Upper lobe of left lung (tissue), 6 donors: Measurements from ENCODE around the gene KIAA0586. TPM values are rescaled to one million over a fixed set of nuclear protein-coding genes. Genes with fewer than 3 reads are reported as not detected.

Experiments
- ATAC-seq, 2 donors: fragments of 200-7000 bp; cut with Tn5 transposase; one replicate each; pipeline ENCODE4 v1.9.1; 2022; ENCODE audit warnings: mild to moderate bottlenecking in 2 of 2, moderate library complexity in 2 of 2; ENCODE audit not compliant: low FRiP score in 2 of 2
- DNase-seq, 2 donors: peaks; one replicate each; pipeline ENCODE4 v3.0.0-alpha.2; 2019 to 2020
- H3K27ac ChIP-seq, 4 donors: fragments of 200-600 bp; sonication (generic); one replicate each; pipeline ENCODE4 v1.5.1; 2016 to 2019
- H3K27me3 ChIP-seq, 4 donors: fragments of 200-600 bp; sonication (generic); one replicate each; pipeline ENCODE4 v1.5.1; 2017 to 2019
- H3K36me3 ChIP-seq, 4 donors: fragments of 200-600 bp; sonication (generic); one replicate each; pipeline ENCODE4 v1.5.1; 2016 to 2019
- H3K4me1 ChIP-seq, 4 donors: fragments of 200-600 bp; sonication (generic); one replicate each; pipeline ENCODE4 v1.5.1; 2018 to 2019
- H3K4me3 ChIP-seq, 4 donors: fragments of 200-600 bp; sonication (generic); one replicate each; pipeline ENCODE4 v1.5.1; 2017 to 2019; ENCODE audit warnings: mild to moderate bottlenecking in 2 of 4, moderate library complexity in 1 of 4
- H3K9me3 ChIP-seq, 4 donors: fragments of 200-600 bp; sonication (generic); one replicate each; pipeline ENCODE4 v1.5.1; 2018 to 2019
- EP300 ChIP-seq, 4 donors: sonication (generic); formaldehyde crosslinking; IDR thresholded peaks; one replicate each; pipeline ENCODE4 v1.5.1; 2017; ENCODE audit warnings: antibody characterized with exemption in 4 of 4, control low read depth in 2 of 4
- POLR2A ChIP-seq, 4 donors: fragments of 450-650 bp; IDR thresholded peaks; one replicate each; pipeline ENCODE4 v1.5.1; 2016 to 2017; ENCODE audit warnings: antibody characterized with exemption in 4 of 4, mild to moderate bottlenecking in 2 of 4
- POLR2AphosphoS5 ChIP-seq, 2 donors: sonication (generic); formaldehyde crosslinking; IDR thresholded peaks; one replicate each; pipeline ENCODE4 v1.5.1; 2017; ENCODE audit warnings: antibody characterized with exemption in 2 of 2
- WGBS, 2 donors: methylation state at CpG; one replicate each; pipeline ENCODE4 v1.1.5; 2017 to 2018; 5-methylcytosine and 5-hydroxymethylcytosine counted together
- total RNA-seq, 6 donors: library from RNA; depleted of rRNA in 4 of 6; stranded (reverse); fragments of >200 nt in 4 of 6; gene quantifications; one replicate each; pipeline versions ENCODE4 v1.1.0 to v1.2.1, GENCODE V29; 2016 to 2021
- TF ChIP-seq, protein P1 (sequence below), 6 experiments: fragments of 450-650 bp in 4 of 6; fragments of 200-600 bp in 2 of 6; sonication (generic) in 2 of 6; IDR thresholded peaks; one replicate each; pipeline ENCODE4 v1.5.1; 2016 to 2019; ENCODE audit warnings: antibody characterized with exemption in 6 of 6
- donor health status: DM: no; HTN: no; CAD: no; lungs with moderate emphysema.
- donor health status: DM: no; HTN: yes; CAD: no; lungs with severe emphysema.

KIAA0586 gene
- total RNA-seq, 6 donors from 2014 or later, result 9.2 to 29.3 (median 12.2) TPM

DNA sequence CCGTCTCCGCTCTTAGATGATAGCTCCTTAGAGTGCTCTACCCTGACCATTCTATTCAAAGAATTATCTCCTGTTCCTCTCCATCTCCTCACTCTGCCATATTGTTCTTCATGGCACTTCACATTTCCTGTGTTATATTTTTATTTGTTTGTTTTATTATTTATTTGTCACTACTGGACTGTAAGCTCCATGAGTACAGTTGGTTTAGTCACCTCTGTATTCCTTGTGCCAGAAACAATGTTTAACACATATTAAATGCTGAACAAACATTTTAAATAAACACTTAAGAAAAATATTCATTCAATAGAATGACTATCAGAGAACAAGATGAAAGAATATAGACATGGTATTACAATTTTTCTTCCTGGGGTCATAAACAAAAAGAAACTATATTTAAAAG, 35.6 kb downstream of the KIAA0586 start:
- H3K27ac ChIP-seq, result no peak overlapping the region
- H3K9me3 ChIP-seq, result no peaks in the 10 kb centered on the region
- no peaks in the 10 kb centered on the region for H3K27me3 ChIP-seq
- TF ChIP-seq EP300 (IDR thresholded peaks at IDR 0.05), result no peak
- ATAC-seq, result no peak
- no peak for DNase-seq
- WGBS, 2 donors, result 99 to 100% methylated on average over 2 of the region's 2 CpGs
- no peaks in the 10 kb centered on the region for H3K4me1 ChIP-seq
- no peak overlapping the region for H3K4me3 ChIP-seq
- peaks cover under 1 to 67% (median 14%) of the 10 kb centered on the region in 4 donors for H3K36me3 ChIP-seq

- TF ChIP-seq EP300 (IDR thresholded peaks at IDR 0.05), result no peak
- TF ChIP-seq, protein P1, sequence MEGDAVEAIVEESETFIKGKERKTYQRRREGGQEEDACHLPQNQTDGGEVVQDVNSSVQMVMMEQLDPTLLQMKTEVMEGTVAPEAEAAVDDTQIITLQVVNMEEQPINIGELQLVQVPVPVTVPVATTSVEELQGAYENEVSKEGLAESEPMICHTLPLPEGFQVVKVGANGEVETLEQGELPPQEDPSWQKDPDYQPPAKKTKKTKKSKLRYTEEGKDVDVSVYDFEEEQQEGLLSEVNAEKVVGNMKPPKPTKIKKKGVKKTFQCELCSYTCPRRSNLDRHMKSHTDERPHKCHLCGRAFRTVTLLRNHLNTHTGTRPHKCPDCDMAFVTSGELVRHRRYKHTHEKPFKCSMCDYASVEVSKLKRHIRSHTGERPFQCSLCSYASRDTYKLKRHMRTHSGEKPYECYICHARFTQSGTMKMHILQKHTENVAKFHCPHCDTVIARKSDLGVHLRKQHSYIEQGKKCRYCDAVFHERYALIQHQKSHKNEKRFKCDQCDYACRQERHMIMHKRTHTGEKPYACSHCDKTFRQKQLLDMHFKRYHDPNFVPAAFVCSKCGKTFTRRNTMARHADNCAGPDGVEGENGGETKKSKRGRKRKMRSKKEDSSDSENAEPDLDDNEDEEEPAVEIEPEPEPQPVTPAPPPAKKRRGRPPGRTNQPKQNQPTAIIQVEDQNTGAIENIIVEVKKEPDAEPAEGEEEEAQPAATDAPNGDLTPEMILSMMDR (IDR thresholded peaks at IDR 0.05), result no peak
- Histone ChIP-seq H3K4me1 (no peaks in the 10 kb centered on the region), H3K27ac (no peak overlapping the region), H3K36me3 (peaks cover 10 to 67% (median 17%) of the 10 kb centered on the region in 4 donors), H3K9me3 (no peaks in the 10 kb centered on the region), H3K27me3 (no peaks in the 10 kb centered on the region), H3K4me3 (no peak overlapping the region)
- 95% methylated on average over 8 of the region's 8 CpGs for WGBS, 2 donors
- DNase-seq, result no peak
- ATAC-seq, result no peak
Measured at GRCh38 chr14:58464652-58465051, 37.1 kb downstream of the KIAA0586 start.

DNA sequence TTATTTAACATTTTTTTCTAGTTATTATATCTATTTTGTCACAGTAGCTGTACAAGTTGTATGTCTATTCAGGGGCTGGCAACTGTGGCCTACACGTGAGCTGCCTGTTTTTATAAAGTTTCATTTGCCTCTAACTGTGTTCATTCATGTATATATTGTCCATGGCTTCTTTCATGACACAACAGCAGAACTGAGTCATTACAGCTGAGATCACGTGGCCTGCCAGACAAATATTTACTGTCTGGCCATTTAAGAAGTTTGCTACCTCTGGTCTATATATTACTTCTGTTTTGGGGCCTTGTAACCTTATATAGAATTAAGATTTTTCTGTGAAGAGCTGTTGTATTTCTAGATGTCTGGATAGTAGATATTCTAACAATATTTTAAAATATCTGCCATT, 37.9 kb downstream of the KIAA0586 start:
- DNase-seq (no peak), ATAC-seq (no peak)
- Histone ChIP-seq H3K4me1 (no peaks in the 10 kb centered on the region), H3K27ac (no peak overlapping the region), H3K4me3 (no peak overlapping the region), H3K27me3 (no peaks in the 10 kb centered on the region), H3K36me3 (peaks cover 10 to 69% (median 17%) of the 10 kb centered on the region in 4 donors), H3K9me3 (no peaks in the 10 kb centered on the region)
- 80 to 85% methylated on average over 2 of the region's 2 CpGs for WGBS, 2 donors
- no peak for TF ChIP-seq POLR2A (IDR thresholded peaks at IDR 0.05)
- TF ChIP-seq EP300 (IDR thresholded peaks at IDR 0.05), result no peak
- no peak for TF ChIP-seq POLR2AphosphoS5 (IDR thresholded peaks at IDR 0.05)
- TF ChIP-seq, protein P1 (IDR thresholded peaks at IDR 0.05), result no peak

DNA sequence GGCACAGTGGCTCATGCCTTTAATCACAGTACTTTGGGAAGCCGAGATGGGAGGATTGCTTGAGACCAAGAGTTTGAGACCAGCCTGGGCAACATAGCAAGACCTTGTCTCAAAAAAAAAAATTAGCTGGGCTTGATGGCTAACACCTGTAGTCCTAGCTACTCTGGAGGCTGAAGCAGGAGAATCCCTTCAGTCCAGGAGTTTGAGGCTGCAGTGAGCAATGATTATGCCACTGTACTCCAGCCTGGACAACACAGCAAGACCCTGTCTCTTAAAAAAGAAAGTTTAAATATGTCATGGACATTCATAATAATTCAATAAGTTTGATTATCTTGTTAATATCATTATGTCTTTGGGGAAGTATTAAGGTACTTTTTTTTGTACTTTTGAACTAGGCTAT, 38.9 kb downstream of the KIAA0586 start:
- no peak overlapping the region for H3K4me3 ChIP-seq
- WGBS, 2 donors, result 75 to 89% methylated on average over 1 of the region's 1 CpG
- no peak for DNase-seq
- no peaks in the 10 kb centered on the region for H3K4me1 ChIP-seq
- no peak overlapping the region for H3K27ac ChIP-seq
- no peaks in the 10 kb centered on the region for H3K9me3 ChIP-seq
- TF ChIP-seq EP300 (IDR thresholded peaks at IDR 0.05), result no peak
- no peak for TF ChIP-seq POLR2A (IDR thresholded peaks at IDR 0.05)
- TF ChIP-seq, protein P1 (IDR thresholded peaks at IDR 0.05), result no peak
- TF ChIP-seq POLR2AphosphoS5 (IDR thresholded peaks at IDR 0.05), result no peak
- H3K36me3 ChIP-seq, result peaks cover 10 to 75% (median 17%) of the 10 kb centered on the region in 4 donors
- ATAC-seq, result no peak
- H3K27me3 ChIP-seq, result no peaks in the 10 kb centered on the region

GRCh38 chr14:58467575-58467974, 40.1 kb downstream of the KIAA0586 start:
- no peaks in the 10 kb centered on the region for H3K9me3 ChIP-seq
- H3K27me3 ChIP-seq, result no peaks in the 10 kb centered on the region
- H3K27ac ChIP-seq, result no peak overlapping the region
- peaks cover 10 to 74% (median 17%) of the 10 kb centered on the region in 4 donors for H3K36me3 ChIP-seq
- DNase-seq (no peak), ATAC-seq (no peak)
- H3K4me1 ChIP-seq, result no peaks in the 10 kb centered on the region
- no peak overlapping the region for H3K4me3 ChIP-seq
- TF ChIP-seq, protein P1 (IDR thresholded peaks at IDR 0.05), result no peak
- TF ChIP-seq POLR2A (IDR thresholded peaks at IDR 0.05) (no peak), POLR2AphosphoS5 (IDR thresholded peaks at IDR 0.05) (no peak), EP300 (IDR thresholded peaks at IDR 0.05) (no peak)
- 94 to 98% methylated on average over 2 of the region's 2 CpGs for WGBS, 2 donors
